ENCODE measurements around the gene CCL2.

GRCh38 chr17:34237458-34237857 is 17.6 kb upstream of the CCL2 start:
- no peak for TF ChIP-seq POLR2AphosphoS5 (IDR thresholded peaks at IDR 0.05; ENCODE audit: borderline replicate concordance, low read depth, low read length)
- no peak for TF ChIP-seq EZH2 (IDR thresholded peaks at IDR 0.05)
